ENCODE results near the gene BRD9. TPM values are rescaled to one million over a fixed set of nuclear protein-coding genes. Genes with fewer than 3 reads are reported as not detected.

BRD9 gene
- total and polyA plus RNA-seq, 2 donors (not counting 3 experiments of a cell fraction or from before 2014, with no cell fraction given) = 17.6 to 67.6 TPM

DNA sequence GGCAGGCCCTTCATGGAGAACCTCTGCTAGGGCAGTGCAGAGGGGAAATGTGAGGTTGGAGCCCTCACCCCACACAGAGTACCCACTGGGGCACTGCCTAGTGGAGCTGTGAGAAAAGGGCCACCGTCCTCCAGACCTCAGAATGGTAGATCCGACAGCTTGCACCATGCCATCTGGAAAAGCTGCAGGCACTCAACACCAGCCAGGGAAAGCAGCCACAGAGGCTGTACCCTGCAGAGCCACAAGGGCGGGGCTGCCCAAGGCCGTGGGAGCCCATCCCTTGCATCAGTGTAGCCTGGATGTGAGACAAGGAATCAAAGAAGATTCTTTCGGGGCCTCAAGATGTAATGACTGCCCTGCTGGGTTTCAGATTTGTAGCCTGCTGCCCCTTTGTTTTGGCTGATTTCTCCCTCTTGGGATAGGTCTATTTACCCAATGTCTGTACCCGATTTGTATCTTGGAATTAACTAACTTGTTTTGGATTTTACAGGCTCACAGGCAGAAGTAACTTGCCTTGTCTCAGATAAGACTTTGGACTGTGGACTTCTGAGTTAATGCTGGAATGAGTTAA is 25.2 kb downstream of the BRD9 start:
- BruUV-seq (replicated peaks) = no TSS peak
- Histone ChIP-seq H3K4me3 (replicated peaks in 1 of 3; ENCODE audit: insufficient read depth in 1 of 3, low read depth in 1 of 3, low read length in 3 of 3) (no peak overlapping the region), H3K36me3 (ENCODE audit: control insufficient read depth in 2 of 2, extremely low read depth in 1 of 2, insufficient read depth in 2 of 2, low read length in 2 of 2) (peaks cover 6 to 63% of the 10 kb centered on the region in 2 experiments), H3K4me1 (ENCODE audit: control insufficient read depth, extremely low read depth, insufficient read depth, low read length) (peaks cover 5% of the 10 kb centered on the region), H3K27me3 (ENCODE audit: control insufficient read depth in 2 of 2, insufficient read depth in 2 of 2, low read length in 2 of 2) (no peaks in the 10 kb centered on the region), H3K27ac (ENCODE audit: insufficient read depth, low read depth, low read length) (no peak overlapping the region), H3K9ac (replicated peaks; ENCODE audit: extremely low read depth, insufficient read depth, low read length) (no peak overlapping the region), H3K9me3 (replicated peaks; ENCODE audit: control insufficient read depth, insufficient read depth, low read length) (no peaks in the 10 kb centered on the region), H3K79me2 (ENCODE audit: control insufficient read depth, insufficient read depth, low read length) (no peaks in the 10 kb centered on the region), H4K20me1 (replicated peaks; ENCODE audit: control insufficient read depth, extremely low read depth, insufficient read depth, low read length) (no peaks in the 10 kb centered on the region), H3K4me2 (ENCODE audit: insufficient read depth, low read length) (no peak overlapping the region), H2AFZ (ENCODE audit: low read depth, low read length) (no peak overlapping the region), H3K9me1 (replicated peaks; ENCODE audit: control insufficient read depth, extremely low read depth, insufficient read depth, low read length) (no peaks in the 10 kb centered on the region)
- ChIA-PET CTCF (no interaction called here), POLR2A (no interaction called here)
- dilution Hi-C loops (cut with MboI; ENCODE audit: extremely low pct_ligation_motif_present, low sequenced_read_pairs) (no loop called here), intact Hi-C loops (cut with micrococcal nuclease) (no loop called here)
- TF ChIP-seq CTCF (IDR thresholded peaks at IDR 0.05; ENCODE audit: extremely low read depth in 1 of 2, insufficient read depth in 1 of 2, low read depth in 1 of 2, low read length in 2 of 2) (no peak), POLR2AphosphoS5 (IDR thresholded peaks at IDR 0.05; ENCODE audit: insufficient read depth, low read depth, low read length) (no peak), JUN (IDR thresholded peaks at IDR 0.05; ENCODE audit: borderline replicate concordance, insufficient read depth, insufficient read length, low read depth) (no peak), FOS (IDR thresholded peaks at IDR 0.05; ENCODE audit: borderline replicate concordance, insufficient read depth, low read length) (no peak), EZH2 (IDR thresholded peaks at IDR 0.05; ENCODE audit: borderline replicate concordance, low read depth, low read length, severe bottlenecking) (no peak), MYC (IDR thresholded peaks at IDR 0.05; ENCODE audit: low read depth, low read length) (no peak), GATA2 (IDR thresholded peaks at IDR 0.05; ENCODE audit: insufficient read depth, insufficient read length, low read depth, low read length) (no peak), POLR2A (IDR thresholded peaks at IDR 0.05; ENCODE audit: low read depth, low read length) (no peak), MAX (IDR thresholded peaks at IDR 0.05; ENCODE audit: insufficient read depth, insufficient read length) (no peak)
- no peak for FAIRE-seq
- DNase-seq (ENCODE audit: low read depth, low spot score) = no peak

Measured in endothelial cell of umbilical vein (primary cell).